Measurements from ENCODE around the gene PCMTD2.

- no peak for TF ChIP-seq CTCF (tag by site-specific recombination; IDR thresholded peaks at IDR 0.05)
- TF ChIP-seq ZNF76 (tag by site-specific recombination; IDR thresholded peaks at IDR 0.05; ENCODE audit: borderline replicate concordance, low read depth) = no peak
- TF ChIP-seq ZNF10 (tag by site-specific recombination; IDR thresholded peaks at IDR 0.05) = no peak
- TF ChIP-seq ZNF629 (tag by site-specific recombination; IDR thresholded peaks at IDR 0.05) = no peak
- no peak for TF ChIP-seq ZNF274 (IDR thresholded peaks at IDR 0.05; ENCODE audit: low read length)
- no peak for TF ChIP-seq ZNF274 (tag by site-specific recombination; IDR thresholded peaks at IDR 0.05; ENCODE audit: borderline replicate concordance)
- no peak for TF ChIP-seq ZNF639 (tag by site-specific recombination; IDR thresholded peaks at IDR 0.05)
- no peak for TF ChIP-seq ZNF785 (tag by site-specific recombination; IDR thresholded peaks at IDR 0.05)
- TF ChIP-seq ZBTB17 (tag by site-specific recombination; IDR thresholded peaks at IDR 0.05) = no peak
- no peak for TF ChIP-seq ZNF155 (tag by site-specific recombination; IDR thresholded peaks at IDR 0.05)
- no peak for TF ChIP-seq ZFP3 (tag by site-specific recombination; IDR thresholded peaks at IDR 0.05; ENCODE audit: low read depth)
- no peak for TF ChIP-seq ZNF501 (tag by site-specific recombination; IDR thresholded peaks at IDR 0.05)
- no peak for TF ChIP-seq PATZ1 (tag by site-specific recombination; IDR thresholded peaks at IDR 0.05)
- TF ChIP-seq ZBTB49 (tag by site-specific recombination; IDR thresholded peaks at IDR 0.05; ENCODE audit: low read depth) = no peak
These were observed 38.6 kb upstream of the PCMTD2 start for GRCh38 chr20:64216910-64217309.
